Retina (tissue), 1 donor: Measurements from ENCODE around the gene POLRMT.
A peak's percentile ranks its signal among the peaks of the same experiment; 100 is the strongest.

Experiments used
- DNase-seq: peaks from one replicate; pipeline ENCODE4 v3.0.0-alpha.2; 2016

Gene POLRMT

GRCh38 chr19:575527-576506 lies 57.5 kb downstream of the POLRMT start:
- DNase-seq: no peak

GRCh38 chr19:574658-575526 lies 58.4 kb downstream of the POLRMT start:
- peak; percentile 74 for DNase-seq

GRCh38 chr19:573519-573825 lies 59.9 kb downstream of the POLRMT start:
- no peak for DNase-seq

GRCh38 chr19:572743-573518 lies 60.4 kb downstream of the POLRMT start:
- peak; percentile 72 for DNase-seq

- DNase-seq: peak; percentile 97
Observed at GRCh38 chr19:572140-572742, 61.1 kb downstream of the POLRMT start, which contains the start of gene BSG. BSG (plus strand) TSS chr19:572596; CDS start chr19:572635, 39 bp downstream.

GRCh38 chr19:571566-571974 lies 61.8 kb downstream of the POLRMT start:
- peak; percentile 85 for DNase-seq

- peak; percentile 87 for DNase-seq
Observed at GRCh38 chr19:570937-571565, 62.3 kb downstream of the POLRMT start.

- peak; percentile 16 for DNase-seq
Observed at GRCh38 chr19:570251-570686, 63.1 kb downstream of the POLRMT start.

- DNase-seq: no peak
Observed at GRCh38 chr19:567296-567900, 65.9 kb downstream of the POLRMT start.
